WI38 (cell line): Measurements from ENCODE around the gene NOC4L.

Experiments
- H3K4me3 ChIP-seq: 2 replicates; pipeline ENCODE4 v1.5.1; 2011; ENCODE audit warnings: low read depth, mild to moderate bottlenecking, control low read depth, low read length
- TF ChIP-seq, protein P1 (sequence below): IDR thresholded peaks from 2 replicates; pipeline ENCODE4 v1.5.1; 2012; ENCODE audit warnings: low read depth, mild to moderate bottlenecking, control low read depth, low read length

The NOC4L gene

DNA sequence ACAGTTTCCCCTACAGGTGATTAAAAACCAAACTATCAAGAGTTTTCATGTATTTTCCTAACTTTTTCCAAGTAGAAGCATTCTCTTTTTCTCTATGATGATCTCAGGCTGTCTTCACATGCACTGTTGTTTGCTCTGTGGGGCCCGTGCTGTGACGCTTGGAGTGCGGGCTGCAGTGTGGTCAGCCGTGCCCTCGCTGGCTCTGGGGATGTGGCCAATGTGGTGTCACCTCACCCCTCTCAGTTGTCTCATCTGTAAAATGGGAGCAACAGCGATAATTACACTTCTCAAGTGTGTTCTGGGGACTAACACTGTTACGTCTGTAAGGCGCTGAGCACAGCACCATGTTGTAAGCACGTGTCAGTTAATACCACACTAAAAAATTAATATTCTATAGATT lies 28.8 kb upstream of the NOC4L start:
- TF ChIP-seq, protein P1, sequence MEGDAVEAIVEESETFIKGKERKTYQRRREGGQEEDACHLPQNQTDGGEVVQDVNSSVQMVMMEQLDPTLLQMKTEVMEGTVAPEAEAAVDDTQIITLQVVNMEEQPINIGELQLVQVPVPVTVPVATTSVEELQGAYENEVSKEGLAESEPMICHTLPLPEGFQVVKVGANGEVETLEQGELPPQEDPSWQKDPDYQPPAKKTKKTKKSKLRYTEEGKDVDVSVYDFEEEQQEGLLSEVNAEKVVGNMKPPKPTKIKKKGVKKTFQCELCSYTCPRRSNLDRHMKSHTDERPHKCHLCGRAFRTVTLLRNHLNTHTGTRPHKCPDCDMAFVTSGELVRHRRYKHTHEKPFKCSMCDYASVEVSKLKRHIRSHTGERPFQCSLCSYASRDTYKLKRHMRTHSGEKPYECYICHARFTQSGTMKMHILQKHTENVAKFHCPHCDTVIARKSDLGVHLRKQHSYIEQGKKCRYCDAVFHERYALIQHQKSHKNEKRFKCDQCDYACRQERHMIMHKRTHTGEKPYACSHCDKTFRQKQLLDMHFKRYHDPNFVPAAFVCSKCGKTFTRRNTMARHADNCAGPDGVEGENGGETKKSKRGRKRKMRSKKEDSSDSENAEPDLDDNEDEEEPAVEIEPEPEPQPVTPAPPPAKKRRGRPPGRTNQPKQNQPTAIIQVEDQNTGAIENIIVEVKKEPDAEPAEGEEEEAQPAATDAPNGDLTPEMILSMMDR = no peak
- no peak overlapping the region for H3K4me3 ChIP-seq

DNA sequence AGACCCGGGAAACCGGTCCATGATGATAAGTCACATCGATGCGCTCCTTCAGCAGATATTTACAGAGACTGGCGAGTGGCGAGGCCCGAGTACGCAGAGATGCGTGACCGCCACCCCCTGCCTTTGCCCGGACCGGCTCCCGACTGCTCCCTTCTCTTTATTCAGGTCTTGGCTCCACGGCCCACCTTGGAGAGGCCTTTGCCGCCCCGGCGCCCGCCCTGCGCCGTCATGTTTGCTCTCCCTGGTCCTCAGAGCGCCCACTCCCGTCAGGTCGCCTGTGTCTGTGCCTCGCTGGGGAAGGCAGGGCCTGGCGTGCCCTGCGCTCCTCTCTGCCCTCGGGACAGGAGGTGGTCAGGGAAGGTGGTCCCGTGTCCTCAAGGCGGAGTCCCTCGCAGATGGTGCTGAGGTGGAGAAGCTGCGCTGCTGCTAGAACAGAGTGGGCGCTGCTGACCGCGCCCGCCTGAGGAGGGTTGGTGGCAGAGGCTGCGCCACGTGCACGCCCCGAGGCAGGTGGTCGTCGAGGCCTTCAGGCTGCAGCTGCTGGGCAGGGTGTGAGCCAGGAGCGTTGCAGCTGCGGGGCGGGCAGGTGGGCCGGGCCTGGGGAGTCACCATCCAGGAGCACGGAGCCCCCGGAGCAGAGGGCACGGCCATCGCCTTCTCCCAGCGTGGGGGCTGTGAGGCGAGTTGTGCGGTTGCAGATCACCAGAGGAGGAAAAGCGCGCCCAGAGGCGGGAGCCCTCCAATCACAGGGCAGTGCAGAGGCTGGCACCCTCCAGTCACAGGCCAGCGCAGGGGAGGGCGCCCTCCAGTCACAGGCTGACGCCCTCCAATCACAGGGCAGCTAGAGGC lies 27.3 kb upstream of the NOC4L start:
- TF ChIP-seq, protein P1 = no peak
- no peak overlapping the region for H3K4me3 ChIP-seq

DNA sequence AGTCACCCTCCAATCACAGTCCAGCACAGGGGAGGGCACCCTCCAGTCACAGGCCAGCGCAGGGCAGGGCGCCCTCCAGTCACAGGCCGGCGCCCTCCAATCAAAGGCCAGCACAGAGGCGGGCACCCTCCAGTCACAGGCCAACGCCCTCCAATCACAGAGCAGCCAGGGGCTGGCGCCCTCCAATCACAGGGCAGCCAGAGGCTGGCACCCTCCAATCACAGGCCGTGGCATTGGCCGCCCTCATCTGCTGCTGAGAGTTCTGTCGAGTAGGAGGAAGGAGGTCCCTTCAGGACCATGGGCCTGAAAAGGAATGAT lies 26.7 kb upstream of the NOC4L start:
- no peak overlapping the region for H3K4me3 ChIP-seq
- TF ChIP-seq, protein P1 = no peak

DNA sequence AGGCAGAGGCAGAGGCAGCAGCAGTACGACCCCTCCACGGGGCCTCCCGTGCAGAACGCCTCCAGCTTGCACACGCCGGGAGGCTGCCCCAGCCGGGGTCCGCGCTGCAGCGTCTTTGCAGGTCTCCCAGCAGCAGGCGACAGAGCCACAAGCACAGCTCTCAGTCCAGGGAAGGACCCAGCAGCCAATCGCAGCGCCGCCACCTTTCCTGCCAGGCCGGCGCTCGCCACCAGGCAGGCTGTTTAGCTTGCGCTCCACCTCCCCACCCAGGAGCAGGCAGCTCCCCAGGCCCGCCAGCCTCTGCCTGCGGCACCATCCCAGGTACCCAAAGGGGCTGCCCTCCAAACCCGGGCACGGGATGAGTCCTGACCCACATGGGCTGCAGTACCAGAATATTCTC lies 25.4 kb upstream of the NOC4L start:
- H3K4me3 ChIP-seq = no peak overlapping the region
- TF ChIP-seq, protein P1 = no peak

DNA sequence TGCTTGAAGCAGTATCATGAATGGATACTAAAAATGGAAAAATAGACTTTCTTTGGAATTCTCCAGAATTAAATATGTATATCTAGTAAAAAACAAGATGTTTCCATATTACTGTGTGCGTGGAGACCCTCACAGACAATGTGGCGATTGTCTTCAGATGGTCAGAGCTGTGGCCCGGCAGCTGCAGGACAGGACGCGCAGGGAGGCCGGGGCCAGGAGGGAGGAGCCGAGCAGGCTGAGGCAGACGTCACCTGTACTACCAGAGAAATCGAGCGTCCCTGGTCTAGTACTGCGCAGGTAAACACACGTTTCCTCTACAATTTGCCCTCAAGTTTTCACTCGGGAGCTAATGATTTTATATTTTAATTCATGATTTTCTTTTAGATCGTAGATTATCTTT lies 23.0 kb upstream of the NOC4L start:
- no peak overlapping the region for H3K4me3 ChIP-seq
- TF ChIP-seq, protein P1 = no peak

DNA sequence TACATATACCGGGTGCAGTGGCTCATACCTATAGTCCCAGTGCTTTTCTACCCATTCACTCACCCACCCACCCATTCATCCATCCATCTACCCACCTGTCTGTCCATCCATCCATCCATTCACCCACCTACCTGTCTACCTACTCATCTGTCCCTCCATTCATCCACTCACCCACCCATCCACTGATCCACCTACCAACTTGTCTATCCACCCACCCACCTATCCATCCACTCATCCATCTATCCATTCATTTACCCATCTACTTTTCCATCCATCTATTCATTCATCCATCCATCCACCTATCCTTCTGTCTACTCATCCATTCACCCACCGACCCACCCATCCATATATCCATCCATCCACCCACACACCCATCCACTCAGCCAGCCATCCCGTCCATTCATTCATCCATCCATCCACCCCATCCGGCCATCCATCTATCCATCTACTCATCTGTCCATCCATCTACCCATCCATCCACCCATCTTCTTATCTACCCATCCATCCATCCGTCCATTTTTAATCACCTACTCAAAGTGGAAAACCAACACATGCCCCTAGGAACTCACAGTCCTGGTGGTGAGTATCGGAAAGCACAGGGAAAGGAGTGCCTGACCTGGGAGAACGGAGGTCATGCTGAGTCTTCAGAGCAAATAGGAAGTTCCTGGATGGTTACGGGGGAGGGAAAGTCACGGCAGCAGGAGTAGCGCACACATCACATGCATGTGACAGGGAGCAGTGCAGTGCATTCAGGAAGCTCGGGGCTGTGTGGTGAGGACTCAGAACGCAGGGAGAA lies 20.1 kb upstream of the NOC4L start:
- H3K4me3 ChIP-seq = no peak overlapping the region
- TF ChIP-seq, protein P1 = no peak
